Measurements from ENCODE around the gene SNN.

SNN gene

DNA sequence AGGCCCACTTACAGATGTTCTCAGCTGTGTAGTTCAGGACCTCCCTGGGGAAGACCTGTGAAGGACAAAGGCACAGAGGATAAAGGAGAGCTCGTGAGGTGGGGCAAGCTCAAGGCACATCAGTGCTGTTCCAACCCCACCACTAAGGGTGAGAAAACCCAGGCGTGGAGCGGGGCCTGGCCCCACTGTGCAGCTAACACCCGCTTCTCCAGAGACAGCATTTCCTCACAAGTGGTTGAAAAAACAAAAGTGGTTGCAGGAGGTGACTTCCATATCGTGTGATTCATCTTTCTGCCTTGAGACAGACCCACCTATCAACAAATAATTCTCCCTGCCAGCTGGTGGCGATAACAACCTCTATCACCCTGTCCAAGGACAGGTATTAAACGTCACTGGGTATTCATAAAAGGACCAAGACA lies 30.0 kb downstream of the SNN start:
- no peak for TF ChIP-seq CTCF (IDR thresholded peaks at IDR 0.05; ENCODE audit: low read depth, low read length)
- no peak overlapping the region for H3K4me3 ChIP-seq (ENCODE audit: low read depth, low read length)

- H3K4me3 ChIP-seq (ENCODE audit: low read depth, low read length) = no peak overlapping the region
- TF ChIP-seq CTCF (IDR thresholded peaks at IDR 0.05; ENCODE audit: low read depth, low read length) = no peak
Measured at GRCh38 chr16:11699234-11699894, 31.1 kb downstream of the SNN start.

GRCh38 chr16:11700264-11701029 lies 32.2 kb downstream of the SNN start:
- no peak for TF ChIP-seq CTCF (IDR thresholded peaks at IDR 0.05; ENCODE audit: low read depth, low read length)
- H3K4me3 ChIP-seq (ENCODE audit: low read depth, low read length) = no peak overlapping the region

GRCh38 chr16:11705311-11706025 lies 37.2 kb downstream of the SNN start:
- no peak overlapping the region for H3K4me3 ChIP-seq (ENCODE audit: low read depth, low read length)
- TF ChIP-seq CTCF (IDR thresholded peaks at IDR 0.05; ENCODE audit: low read depth, low read length) = no peak

- TF ChIP-seq CTCF (IDR thresholded peaks at IDR 0.05; ENCODE audit: low read depth, low read length) = no peak
- H3K4me3 ChIP-seq (ENCODE audit: low read depth, low read length) = no peak overlapping the region
Measured at GRCh38 chr16:11706180-11706742, 38.0 kb downstream of the SNN start.

DNA sequence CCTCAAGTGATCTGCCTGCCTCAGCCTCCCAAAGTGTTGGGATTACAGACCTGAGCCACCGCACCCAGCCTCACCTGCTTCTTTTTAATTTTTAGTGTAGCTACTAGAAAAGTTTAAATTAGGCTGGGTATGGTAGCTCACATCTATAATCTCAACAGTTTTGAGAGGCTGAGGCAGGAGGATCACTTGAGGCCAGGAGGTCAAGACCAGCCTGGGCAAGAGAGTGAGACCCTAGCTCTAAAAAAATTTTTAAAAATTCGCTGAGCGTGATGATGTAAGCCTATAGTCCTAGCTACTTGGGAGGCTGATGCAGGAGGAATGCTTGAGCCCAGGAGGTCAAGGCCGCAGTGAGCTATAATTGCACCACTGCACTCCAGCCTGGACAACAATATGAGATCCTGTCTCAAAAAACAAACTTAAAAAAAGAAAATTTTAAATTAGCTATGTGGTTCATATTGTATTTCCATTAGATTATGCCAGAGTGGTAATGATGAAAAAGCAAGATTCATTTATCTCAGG lies 39.5 kb downstream of the SNN start:
- no peak overlapping the region for H3K4me3 ChIP-seq (ENCODE audit: low read depth, low read length)
- TF ChIP-seq CTCF (IDR thresholded peaks at IDR 0.05; ENCODE audit: low read depth, low read length) = no peak
